CD4-positive, alpha-beta T cell (primary cell): ENCODE results near the gene MMP21. TPM values are rescaled to one million over a fixed set of nuclear protein-coding genes. Genes with fewer than 3 reads are reported as not detected.

Source experiments
- ATAC-seq: fragments of 200-7000 bp; cut with Tn5 transposase; one replicate; pipeline ENCODE4 v1.10.0; 2022; ENCODE audit warnings: mild to moderate bottlenecking; ENCODE audit not compliant: poor library complexity
- CTCF ChIA-PET: fragments of 350-600 bp; sonication (Branson Sonifier 250); formaldehyde crosslinking; loops from one replicate; lab custom pipeline; 2021; ENCODE audit warnings: antibody characterized with exemption, inconsistent platforms; lab: Charles Lee
- POLR2A ChIA-PET: fragments of 350-600 bp; sonication (Branson Sonifier 250); formaldehyde crosslinking; loops from one replicate; lab custom pipeline; 2021; ENCODE audit warnings: antibody characterized with exemption, inconsistent platforms; lab: Charles Lee
- DNase-seq, 14 experiments: peaks; one replicate each; pipeline ENCODE4 v3.0.0-alpha.2; 2013 to 2020; ENCODE audit warnings: mixed read lengths in 2 of 14
- H3K27ac ChIP-seq, 2 donors: one replicate each; pipeline versions ENCODE4 v1.5.1 to v1.7.0; 2013; ENCODE audit warnings: low read length in 2 of 2, low read depth in 1 of 2, mild to moderate bottlenecking in 1 of 2
- H3K27me3 ChIP-seq, 2 experiments: 1 replicate in 1 of 2; 2 replicates in 1 of 2; pipeline versions ENCODE4 v1.6.1 to v1.7.0; 2013; ENCODE audit warnings: low read length in 2 of 2, control low read depth in 1 of 2, mild to moderate bottlenecking in 1 of 2, moderate library complexity in 1 of 2; ENCODE audit not compliant: insufficient read depth in 2 of 2, control insufficient read depth in 1 of 2
- H3K36me3 ChIP-seq: one replicate; pipeline ENCODE4 v1.6.1; 2013; ENCODE audit warnings: low read length, control low read depth; ENCODE audit not compliant: insufficient read depth
- H3K4me1 ChIP-seq: one replicate; pipeline ENCODE4 v1.6.1; 2013; ENCODE audit warnings: low read length, control low read depth; ENCODE audit not compliant: insufficient read depth
- H3K4me3 ChIP-seq: one replicate; pipeline ENCODE4 v1.5.1; 2013; ENCODE audit warnings: mild to moderate bottlenecking, low read length, moderate library complexity
- H3K9me3 ChIP-seq, 2 experiments: 1 replicate in 1 of 2; 2 replicates in 1 of 2; pipeline versions ENCODE4 v1.6.1 to v1.7.0; 2013; ENCODE audit warnings: low read length in 2 of 2, mild to moderate bottlenecking in 2 of 2, control low read depth in 1 of 2, moderate library complexity in 1 of 2; ENCODE audit not compliant: control insufficient read depth in 1 of 2, insufficient read depth in 1 of 2
- H3K27ac Mint-ChIP-seq: one replicate; pipeline ENCODE4 v1.8.0; 2020; ENCODE audit warnings: mixed read lengths
- H3K27me3 Mint-ChIP-seq: one replicate; pipeline ENCODE4 v1.8.0; 2021; ENCODE audit warnings: mixed read lengths
- H3K36me3 Mint-ChIP-seq: one replicate; pipeline ENCODE4 v1.8.0; 2021; ENCODE audit warnings: low read depth, mixed read lengths
- H3K4me1 Mint-ChIP-seq: one replicate; pipeline ENCODE4 v1.8.0; 2021; ENCODE audit warnings: low read depth, mixed read lengths
- H3K4me3 Mint-ChIP-seq: one replicate; pipeline ENCODE4 v1.8.0; 2020; ENCODE audit warnings: mild to moderate bottlenecking, mixed read lengths
- H3K9me3 Mint-ChIP-seq: one replicate; pipeline ENCODE4 v1.8.0; 2020; ENCODE audit warnings: mixed read lengths
- CTCF ChIP-seq: fragments of 200-600 bp; IDR thresholded peaks from one replicate; pipeline ENCODE4 v1.8.0; 2022; ENCODE audit warnings: antibody characterized with exemption, mild to moderate bottlenecking
- intact Hi-C, 2 experiments: fragments of 100-400 bp; cut with DNase I in 1 of 2; cut with micrococcal nuclease in 1 of 2; formaldehyde crosslinking; loops; one replicate each; pipeline versions ENCODE4 v1.15.1 to v1.9.0; 2023 to 2025; cut with DNase I, micrococcal nuclease
- total RNA-seq, 174 experiments: library from RNA in 2 of 174; stranded (reverse) in 2 of 174; gene quantifications; one replicate each; pipeline ENCODE4 v1.2.3 and lab custom pipeline; 2021 to 2026

The MMP21 gene
- total RNA-seq, 2 experiments from 2014 or later: 0.16 to 0.34 TPM

- no peak overlapping the region for H3K4me3 Mint-ChIP-seq
- no peak overlapping the region for H3K27ac Mint-ChIP-seq
- CTCF ChIA-PET: no interaction called here
- H3K36me3 ChIP-seq: peaks cover 89% of the 10 kb centered on the region
- H3K27me3 Mint-ChIP-seq: no peaks in the 10 kb centered on the region
- no peaks in the 10 kb centered on the region for H3K27me3 ChIP-seq
- no peak for ATAC-seq
- H3K4me1 ChIP-seq: no peaks in the 10 kb centered on the region
- DNase-seq: no peak
- no peaks in the 10 kb centered on the region for H3K9me3 Mint-ChIP-seq
- TF ChIP-seq CTCF: no peak
- no peak overlapping the region for H3K4me3 ChIP-seq
- H3K36me3 Mint-ChIP-seq: peaks cover 100% of the 10 kb centered on the region
- POLR2A ChIA-PET: no interaction called here
- no peak overlapping the region for H3K27ac ChIP-seq
- H3K9me3 ChIP-seq: no peaks in the 10 kb centered on the region
- intact Hi-C loops: no loop called here
- H3K4me1 Mint-ChIP-seq: no peaks in the 10 kb centered on the region
Observed at GRCh38 chr10:125744909-125745308, 30.7 kb downstream of the MMP21 start.

- Mint-ChIP-seq H3K4me1 (no peaks in the 10 kb centered on the region), H3K4me3 (no peak overlapping the region), H3K36me3 (peaks cover 100% of the 10 kb centered on the region), H3K9me3 (no peaks in the 10 kb centered on the region), H3K27ac (no peak overlapping the region), H3K27me3 (no peaks in the 10 kb centered on the region)
- Histone ChIP-seq H3K27ac (no peak overlapping the region), H3K9me3 (no peaks in the 10 kb centered on the region), H3K36me3 (peaks cover 94% of the 10 kb centered on the region), H3K4me3 (no peak overlapping the region), H3K4me1 (no peaks in the 10 kb centered on the region), H3K27me3 (no peaks in the 10 kb centered on the region)
- DNase-seq (no peak), ATAC-seq (no peak)
- CTCF ChIA-PET: no interaction called here
- intact Hi-C loops: no loop called here
- POLR2A ChIA-PET: no interaction called here
- TF ChIP-seq CTCF: no peak
Observed at GRCh38 chr10:125742465-125742864, 33.2 kb downstream of the MMP21 start.

GRCh38 chr10:125739994-125740679, 35.5 kb downstream of the MMP21 start:
- H3K27ac ChIP-seq: no peak overlapping the region
- CTCF ChIA-PET: no interaction called here
- Mint-ChIP-seq H3K4me1 (no peaks in the 10 kb centered on the region), H3K27ac (no peak overlapping the region), H3K4me3 (no peak overlapping the region), H3K36me3 (peaks cover 100% of the 10 kb centered on the region), H3K27me3 (no peaks in the 10 kb centered on the region), H3K9me3 (no peaks in the 10 kb centered on the region)
- H3K9me3 ChIP-seq: no peaks in the 10 kb centered on the region
- no peaks in the 10 kb centered on the region for H3K27me3 ChIP-seq
- no peak for TF ChIP-seq CTCF
- intact Hi-C loops: no loop called here
- H3K36me3 ChIP-seq: peaks cover 98% of the 10 kb centered on the region
- no peaks in the 10 kb centered on the region for H3K4me1 ChIP-seq
- ATAC-seq: no peak
- H3K4me3 ChIP-seq: no peak overlapping the region
- POLR2A ChIA-PET: no interaction called here
- DNase-seq: no peak
